Endothelial cell of umbilical vein (primary cell): ENCODE results near the gene NPB. TPM values are rescaled to one million over a fixed set of nuclear protein-coding genes. Genes with fewer than 3 reads are reported as not detected.

Source experiments
- BruUV-seq: library from RNA; stranded (reverse); fragments of 400-500 nt; replicated peaks from 2 replicates; lab custom pipeline; 2021; lab: Mats Ljungman, UMichigan
- CTCF ChIA-PET: fragments of 300-600, 350-600 bp; sonication (Branson Sonifier 250); formaldehyde crosslinking; loops from one replicate; lab custom pipeline; 2021; ENCODE audit warnings: antibody characterized with exemption, inconsistent platforms; lab: Charles Lee
- POLR2A ChIA-PET: fragments of 300-600, 350-600 bp; sonication (Branson Sonifier 250); formaldehyde crosslinking; loops from one replicate; lab custom pipeline; 2021; ENCODE audit warnings: antibody characterized with exemption, inconsistent platforms; lab: Charles Lee
- DNase-seq: peaks from one replicate; pipeline ENCODE4 v3.0.0-alpha.2; 2011; ENCODE audit warnings: low read depth, low spot score
- FAIRE-seq: peaks from 2 replicates; lab custom pipeline; 2011; peaks lifted over from hg19 to GRCh38; lab: Jason Lieb, UNC
- H2AFZ ChIP-seq: 2 replicates; pipeline ENCODE4 v1.6.0; 2012; ENCODE audit warnings: low read depth, low read length, control low read depth, inconsistent platforms
- H3K27ac ChIP-seq: 2 replicates; pipeline ENCODE4 v1.5.1; 2011; ENCODE audit warnings: low read depth, mild to moderate bottlenecking, control low read depth, low read length, moderate library complexity; ENCODE audit not compliant: insufficient read depth
- H3K27me3 ChIP-seq, 2 experiments: 2 replicates each; pipeline versions ENCODE4 v1.6.0 to v1.6.1; 2011; ENCODE audit warnings: low read length in 2 of 2, mixed read lengths in 1 of 2; ENCODE audit not compliant: control insufficient read depth in 2 of 2, insufficient read depth in 2 of 2
- H3K36me3 ChIP-seq, 2 experiments: 2 replicates in 1 of 2; 3 replicates in 1 of 2; pipeline ENCODE4 v1.5.1; 2011; ENCODE audit warnings: low read length in 2 of 2, mild to moderate bottlenecking in 1 of 2, moderate library complexity in 1 of 2; ENCODE audit not compliant: control insufficient read depth in 2 of 2, insufficient read depth in 2 of 2; ENCODE audit errors: extremely low read depth in 1 of 2
- H3K4me1 ChIP-seq: 3 replicates; pipeline ENCODE4 v1.5.1; 2011; ENCODE audit warnings: mild to moderate bottlenecking, low read length; ENCODE audit not compliant: control insufficient read depth, insufficient read depth; ENCODE audit errors: extremely low read depth
- H3K4me2 ChIP-seq: 2 replicates; pipeline ENCODE4 v1.6.1; 2011; ENCODE audit warnings: low read length, control low read depth, mixed read lengths; ENCODE audit not compliant: insufficient read depth
- H3K4me3 ChIP-seq, 3 experiments: fragments of 200-600 bp in 1 of 3; sonication (generic), shearing (Covaris generic) in 1 of 3; replicated peaks in 1 of 3; 2 replicates each; pipeline ENCODE4 v1.5.1; 2011 to 2016; ENCODE audit warnings: control low read depth in 3 of 3, low read length in 3 of 3, mild to moderate bottlenecking in 2 of 3, inconsistent platforms in 1 of 3, low read depth in 1 of 3, moderate library complexity in 1 of 3; ENCODE audit not compliant: insufficient read depth in 1 of 3
- H3K79me2 ChIP-seq: 2 replicates; pipeline ENCODE4 v1.6.0; 2012; ENCODE audit warnings: low read length, inconsistent platforms; ENCODE audit not compliant: control insufficient read depth, insufficient read depth
- H3K9ac ChIP-seq: replicated peaks from 2 replicates; pipeline ENCODE3; 2011; ENCODE audit warnings: low read length, control low read depth; ENCODE audit not compliant: insufficient read depth; ENCODE audit errors: extremely low read depth
- H3K9me1 ChIP-seq: replicated peaks from 3 replicates; pipeline ENCODE4 v1.6.0; 2011; ENCODE audit warnings: mild to moderate bottlenecking, low read length; ENCODE audit not compliant: control insufficient read depth, insufficient read depth; ENCODE audit errors: extremely low read depth
- H3K9me3 ChIP-seq: replicated peaks from 2 replicates; pipeline ENCODE4 v1.5.1; 2012; ENCODE audit warnings: low read length, inconsistent platforms; ENCODE audit not compliant: control insufficient read depth, insufficient read depth
- H4K20me1 ChIP-seq: replicated peaks from 2 replicates; pipeline ENCODE3; 2011; ENCODE audit warnings: mild to moderate bottlenecking, low read length; ENCODE audit not compliant: control insufficient read depth, insufficient read depth; ENCODE audit errors: extremely low read depth
- EZH2 ChIP-seq: IDR thresholded peaks from 2 replicates; pipeline ENCODE4 v1.6.1; 2012; ENCODE audit warnings: borderline replicate concordance, low read depth, mild to moderate bottlenecking, moderate library complexity, low read length, inconsistent platforms; ENCODE audit not compliant: severe bottlenecking
- FOS ChIP-seq: IDR thresholded peaks from 2 replicates; pipeline ENCODE4 v1.6.1; 2011; ENCODE audit warnings: mild to moderate bottlenecking, low read length, moderate library complexity, borderline replicate concordance; ENCODE audit not compliant: insufficient read depth
- MYC ChIP-seq: IDR thresholded peaks from one replicate; pipeline ENCODE4 v1.6.1; 2011; ENCODE audit warnings: mild to moderate bottlenecking, low read depth, low read length
- dilution Hi-C: fragments of 300-500 bp; cut with MboI; formaldehyde crosslinking; loops from one replicate; pipeline ENCODE4 v1.15.0; 2019; ENCODE audit warnings: low sequenced_read_pairs; ENCODE audit not compliant: extremely low pct_ligation_motif_present
- intact Hi-C: fragments of 100-400 bp; cut with micrococcal nuclease; formaldehyde crosslinking; loops from one replicate; pipeline ENCODE4 v1.10.0; 2022
- polyA plus RNA-seq, 4 experiments: library from polyadenylated mRNA; depleted of rRNA in 3 of 4; stranded (reverse) in 3 of 4; unstranded in 1 of 4; fragments of >200 nt; gene quantifications; 2 replicates each; pipeline versions ENCODE4 v1.2.1 to v1.2.3, GENCODE V29; 2011 to 2012; ENCODE audit warnings: missing spikeins in 1 of 4
- total RNA-seq: library from RNA; stranded (reverse); gene quantifications from 2 replicates; pipeline ENCODE4 v1.2.3, GENCODE V29; 2021

The NPB gene
- total and polyA plus RNA-seq, 2 donors (not counting 3 experiments of a cell fraction or from before 2014, with no cell fraction given) = 0.33 to 0.42 TPM

- Histone ChIP-seq H3K36me3 (peaks cover 8 to 26% of the 10 kb centered on the region in 2 experiments), H3K4me1 (peaks cover 20% of the 10 kb centered on the region), H3K27ac (peak overlapping the region; percentile 45), H3K79me2 (peaks cover 52% of the 10 kb centered on the region), H3K9me3 (no peaks in the 10 kb centered on the region), H3K27me3 (no peaks in the 10 kb centered on the region), H3K9me1 (no peaks in the 10 kb centered on the region), H4K20me1 (no peaks in the 10 kb centered on the region), H2AFZ (no peak overlapping the region), H3K4me2 (peak overlapping the region; percentile 66), H3K4me3 (peak overlapping the region; percentile 60 to 97 (median 76)), H3K9ac (peak overlapping the region; percentile 84)
- BruUV-seq = TSS peak; percentile 35
- DNase-seq (no peak), FAIRE-seq (peak; percentile 79)
- POLR2A ChIA-PET = no interaction called here
- CTCF ChIA-PET = interaction anchor here (1.0 kb wide), 1 partner anchor 37 kb away, joined by 3 read pairs; no protein-coding TSS in a partner anchor
- intact Hi-C loops (no loop called here), dilution Hi-C loops (no loop called here)
- TF ChIP-seq MYC = no peak
- no peak for TF ChIP-seq FOS
- no peak for TF ChIP-seq EZH2
Observed at GRCh38 chr17:81858967-81859905, 42.8 kb upstream of the NPB start.
